ENCODE measurements around the gene SLC16A4. TPM values are rescaled to one million over a fixed set of nuclear protein-coding genes. Genes with fewer than 3 reads are reported as not detected.

Gene SLC16A4
- total RNA-seq, 1 experiment from 2014 or later, result 0.22 TPM

DNA sequence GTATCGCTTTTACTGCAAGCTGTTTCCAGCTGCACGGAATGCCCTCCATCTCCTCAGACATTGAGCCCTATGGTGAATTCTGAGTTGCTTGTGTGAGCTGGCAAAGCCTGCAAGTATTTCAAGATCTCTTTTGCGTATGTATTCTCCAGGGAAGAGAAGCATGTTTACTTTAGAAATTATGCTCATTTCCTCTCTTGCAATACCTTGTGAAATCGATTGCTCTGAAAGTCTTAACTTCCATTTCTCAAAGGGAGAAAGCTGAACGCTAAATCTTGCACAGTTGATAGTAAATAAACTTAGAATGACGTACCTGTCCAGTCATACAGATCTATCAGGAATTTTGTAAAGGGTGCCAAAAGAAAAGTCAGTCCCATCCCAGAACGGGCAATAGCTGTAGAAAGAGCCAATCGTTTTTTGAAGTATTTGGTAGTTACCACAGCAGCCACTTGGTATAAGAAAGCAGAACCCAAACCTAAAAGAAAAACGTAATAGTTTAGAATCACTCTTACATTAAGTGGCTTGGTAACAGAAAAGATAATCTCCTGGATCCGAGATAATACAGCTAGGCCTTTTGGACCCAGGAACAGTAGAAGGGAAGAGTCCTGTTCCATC is 10.0 kb downstream of the SLC16A4 start:
- CTCF ChIA-PET, result no interaction called here

DNA sequence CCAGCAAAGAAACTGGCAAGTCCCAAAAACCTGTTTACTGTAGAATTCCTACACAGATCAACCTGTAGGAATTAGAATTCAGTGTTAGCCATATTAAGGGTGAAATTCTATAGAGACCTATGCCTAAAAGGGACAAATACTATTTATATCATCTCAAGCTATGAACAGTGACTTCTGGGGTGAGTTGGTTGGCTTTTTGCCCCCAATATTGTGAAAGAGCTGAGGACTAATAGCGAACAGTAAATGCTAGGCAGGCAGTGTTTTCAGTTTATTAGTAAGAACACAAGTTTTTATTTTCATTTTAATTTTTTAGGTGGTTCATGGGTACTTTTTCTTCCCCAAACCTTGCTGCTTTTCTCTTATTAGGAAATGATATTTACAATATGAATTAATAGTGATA is 15.3 kb downstream of the SLC16A4 start:
- H3K79me2 ChIP-seq (ENCODE audit: low read length), result peaks cover 11% of the 10 kb centered on the region
- no peak overlapping the region for H3K4me2 ChIP-seq (ENCODE audit: low read length)
- ATAC-seq (no peak), DNase-seq (no peak)
- H4K20me1 ChIP-seq (ENCODE audit: low read length), result peaks cover 8% of the 10 kb centered on the region
- no peaks in the 10 kb centered on the region for H3K9me3 ChIP-seq (ENCODE audit: low read length)
- intact Hi-C loops (cut with micrococcal nuclease), result no loop called here
- no TSS peak for BruUV-seq (replicated peaks)
- H3K36me3 ChIP-seq (ENCODE audit: low read depth, low read length), result peaks cover 22% of the 10 kb centered on the region
- ChIA-PET CTCF (no interaction called here), POLR2A (ENCODE audit: unreplicated experiment) (no interaction called here)
- no peak overlapping the region for H3K9ac ChIP-seq (ENCODE audit: low read length)
- no peak overlapping the region for H2AFZ ChIP-seq (ENCODE audit: low read length)
- TF ChIP-seq, protein P1, sequence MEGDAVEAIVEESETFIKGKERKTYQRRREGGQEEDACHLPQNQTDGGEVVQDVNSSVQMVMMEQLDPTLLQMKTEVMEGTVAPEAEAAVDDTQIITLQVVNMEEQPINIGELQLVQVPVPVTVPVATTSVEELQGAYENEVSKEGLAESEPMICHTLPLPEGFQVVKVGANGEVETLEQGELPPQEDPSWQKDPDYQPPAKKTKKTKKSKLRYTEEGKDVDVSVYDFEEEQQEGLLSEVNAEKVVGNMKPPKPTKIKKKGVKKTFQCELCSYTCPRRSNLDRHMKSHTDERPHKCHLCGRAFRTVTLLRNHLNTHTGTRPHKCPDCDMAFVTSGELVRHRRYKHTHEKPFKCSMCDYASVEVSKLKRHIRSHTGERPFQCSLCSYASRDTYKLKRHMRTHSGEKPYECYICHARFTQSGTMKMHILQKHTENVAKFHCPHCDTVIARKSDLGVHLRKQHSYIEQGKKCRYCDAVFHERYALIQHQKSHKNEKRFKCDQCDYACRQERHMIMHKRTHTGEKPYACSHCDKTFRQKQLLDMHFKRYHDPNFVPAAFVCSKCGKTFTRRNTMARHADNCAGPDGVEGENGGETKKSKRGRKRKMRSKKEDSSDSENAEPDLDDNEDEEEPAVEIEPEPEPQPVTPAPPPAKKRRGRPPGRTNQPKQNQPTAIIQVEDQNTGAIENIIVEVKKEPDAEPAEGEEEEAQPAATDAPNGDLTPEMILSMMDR (conservative IDR thresholded peaks at IDR 0.05; ENCODE audit: low read depth, low read length), result no peak
- TF ChIP-seq EZH2 (IDR thresholded peaks at IDR 0.05; ENCODE audit: low read length, unreplicated experiment) (no peak), EZH2phosphoT487 (IDR thresholded peaks at IDR 0.05; ENCODE audit: borderline replicate concordance, low read length) (no peak)
- no peaks in the 10 kb centered on the region for H3F3A ChIP-seq (ENCODE audit: low read length, unreplicated experiment)
- no peak overlapping the region for H3K4me3 ChIP-seq (ENCODE audit: low read length)
- H3K4me1 ChIP-seq (ENCODE audit: insufficient read depth, low read length), result peaks cover 8% of the 10 kb centered on the region
- H3K27ac ChIP-seq (ENCODE audit: low read length), result no peak overlapping the region
- no peaks in the 10 kb centered on the region for H3K27me3 ChIP-seq (ENCODE audit: low read length)
- H3K9me2 ChIP-seq (replicated peaks; ENCODE audit: low read length), result no peaks in the 10 kb centered on the region

More for the DNA sequence above, 10.0 kb downstream of the SLC16A4 start:
- ATAC-seq (no peak), DNase-seq (no peak)
- TF ChIP-seq, protein P1 (conservative IDR thresholded peaks at IDR 0.05; ENCODE audit: low read depth, low read length), result no peak
- no peak for TF ChIP-seq EZH2phosphoT487 (IDR thresholded peaks at IDR 0.05; ENCODE audit: borderline replicate concordance, low read length)
- no peak for TF ChIP-seq EZH2 (IDR thresholded peaks at IDR 0.05; ENCODE audit: low read length, unreplicated experiment)
- Histone ChIP-seq H3K9me3 (ENCODE audit: low read length) (no peaks in the 10 kb centered on the region), H3K4me2 (ENCODE audit: low read length) (no peak overlapping the region), H3K27ac (ENCODE audit: low read length) (no peak overlapping the region), H3K4me1 (ENCODE audit: insufficient read depth, low read length) (peaks cover 16% of the 10 kb centered on the region), H3F3A (ENCODE audit: low read length, unreplicated experiment) (no peaks in the 10 kb centered on the region), H4K20me1 (ENCODE audit: low read length) (no peaks in the 10 kb centered on the region), H3K79me2 (ENCODE audit: low read length) (no peaks in the 10 kb centered on the region), H2AFZ (ENCODE audit: low read length) (no peak overlapping the region), H3K27me3 (ENCODE audit: low read length) (no peaks in the 10 kb centered on the region), H3K9me2 (replicated peaks; ENCODE audit: low read length) (no peaks in the 10 kb centered on the region), H3K9ac (ENCODE audit: low read length) (no peak overlapping the region), H3K36me3 (ENCODE audit: low read depth, low read length) (peaks cover 7% of the 10 kb centered on the region; the same call in 1 of the 2 replicates), H3K4me3 (ENCODE audit: low read length) (no peak overlapping the region)
- POLR2A ChIA-PET (ENCODE audit: unreplicated experiment), result no interaction called here
- intact Hi-C loops (cut with micrococcal nuclease), result no loop called here
- no TSS peak for BruUV-seq (replicated peaks)

DNA sequence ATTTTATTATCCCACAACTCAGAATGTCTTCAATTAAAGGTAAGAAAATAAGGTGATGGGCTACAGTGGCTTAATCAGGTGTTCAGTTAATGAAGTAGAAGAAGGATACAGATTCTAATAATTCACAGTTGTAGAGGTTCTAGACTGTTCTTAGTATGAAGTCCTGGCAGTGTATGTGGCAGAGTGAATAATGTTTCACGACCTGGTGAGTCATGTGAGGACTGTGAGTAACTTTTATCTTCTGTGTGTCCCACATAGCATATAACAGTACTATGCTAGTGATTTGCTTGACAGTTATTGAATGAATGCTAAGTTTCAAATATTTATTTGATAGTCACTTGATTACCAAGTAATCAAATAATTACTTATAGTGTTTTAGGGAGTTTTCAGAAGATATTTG is 20.0 kb downstream of the SLC16A4 start:
- no peaks in the 10 kb centered on the region for H3K9me2 ChIP-seq (replicated peaks; ENCODE audit: low read length)
- H2AFZ ChIP-seq (ENCODE audit: low read length), result no peak overlapping the region
- TF ChIP-seq EZH2 (IDR thresholded peaks at IDR 0.05; ENCODE audit: low read length, unreplicated experiment), result no peak
- no peak for TF ChIP-seq EZH2phosphoT487 (IDR thresholded peaks at IDR 0.05; ENCODE audit: borderline replicate concordance, low read length)
- TF ChIP-seq, protein P1 (conservative IDR thresholded peaks at IDR 0.05; ENCODE audit: low read depth, low read length), result no peak
- H3F3A ChIP-seq (ENCODE audit: low read length, unreplicated experiment), result no peaks in the 10 kb centered on the region
- peak overlapping the region; percentile 12; the same call in 1 of the 2 replicates for H3K27ac ChIP-seq (ENCODE audit: low read length)
- H3K79me2 ChIP-seq (ENCODE audit: low read length), result peaks cover 35% of the 10 kb centered on the region
- peak overlapping the region; percentile 13; the same call in 1 of the 2 replicates for H3K4me2 ChIP-seq (ENCODE audit: low read length)
- H3K4me3 ChIP-seq (ENCODE audit: low read length), result no peak overlapping the region
- ChIA-PET POLR2A (ENCODE audit: unreplicated experiment) (interaction anchor here (0.6 kb wide), 1 partner anchor 215 kb away, joined by 4 read pairs; no protein-coding TSS in a partner anchor), CTCF (no interaction called here)
- BruUV-seq (replicated peaks), result no TSS peak
- H3K9ac ChIP-seq (ENCODE audit: low read length), result no peak overlapping the region
- ATAC-seq (peak; percentile 100), DNase-seq (peak; percentile 71)
- peaks cover 22% of the 10 kb centered on the region for H3K36me3 ChIP-seq (ENCODE audit: low read depth, low read length)
- no peaks in the 10 kb centered on the region for H3K27me3 ChIP-seq (ENCODE audit: low read length)
- H4K20me1 ChIP-seq (ENCODE audit: low read length), result peaks cover 12% of the 10 kb centered on the region
- H3K4me1 ChIP-seq (ENCODE audit: insufficient read depth, low read length), result peaks cover 21% of the 10 kb centered on the region
- no peaks in the 10 kb centered on the region for H3K9me3 ChIP-seq (ENCODE audit: low read length)
- intact Hi-C loops (cut with micrococcal nuclease), result no loop called here

Measured in PC-3 (cell line).